ENCODE measurements around the gene MAPK9.

GRCh38 chr5:180271221-180271620 lies 20.7 kb downstream of the MAPK9 start:
- TF ChIP-seq CTCF (IDR thresholded peaks at IDR 0.05 in 2 of 3, conservative IDR thresholded peaks at IDR 0.05 in 1 of 3; ENCODE audit: borderline replicate concordance in 1 of 3, insufficient read depth in 1 of 3, low read depth in 2 of 3, low read length in 2 of 3) = no peak
- TF ChIP-seq EZH2phosphoT487 (IDR thresholded peaks at IDR 0.05; ENCODE audit: borderline replicate concordance) = no peak
- TF ChIP-seq POLR2A (IDR thresholded peaks at IDR 0.05; ENCODE audit: borderline replicate concordance, extremely low read depth, insufficient read depth, insufficient read length) = no peak
- TF ChIP-seq SIN3A (IDR thresholded peaks at IDR 0.05; ENCODE audit: low read depth) = no peak
- TF ChIP-seq SP1 (IDR thresholded peaks at IDR 0.05; ENCODE audit: low read depth) = no peak

All from HCT116 (cell line).